SH-SY5Y (cell line): ENCODE results near the gene IGLL5.

Experiments used
- GATA2 ChIP-seq: IDR thresholded peaks from 2 replicates; pipeline ENCODE4 v1.6.1; 2011; ENCODE audit warnings: mild to moderate bottlenecking, low read depth, low read length
- GATA3 ChIP-seq: IDR thresholded peaks from 2 replicates; pipeline ENCODE4 v1.6.1; 2011; ENCODE audit warnings: low read depth, mild to moderate bottlenecking, low read length, moderate library complexity

The IGLL5 gene

GRCh38 chr22:22922954-22923319 lies 35.3 kb downstream of the IGLL5 start:
- TF ChIP-seq GATA2 (no peak), GATA3 (no peak)

- TF ChIP-seq GATA3 (no peak), GATA2 (no peak)
Measured at GRCh38 chr22:22923379-22923778, 35.8 kb downstream of the IGLL5 start.

GRCh38 chr22:22923930-22924329 lies 36.3 kb downstream of the IGLL5 start:
- TF ChIP-seq GATA3 = no peak
- TF ChIP-seq GATA2 = no peak

GRCh38 chr22:22924369-22925145 lies 36.9 kb downstream of the IGLL5 start:
- TF ChIP-seq GATA3 (no peak), GATA2 (no peak)

GRCh38 chr22:22925146-22925804 lies 37.7 kb downstream of the IGLL5 start:
- TF ChIP-seq GATA2 = no peak
- no peak for TF ChIP-seq GATA3

GRCh38 chr22:22925805-22926369 lies 38.3 kb downstream of the IGLL5 start:
- TF ChIP-seq GATA2 (no peak), GATA3 (no peak)

DNA sequence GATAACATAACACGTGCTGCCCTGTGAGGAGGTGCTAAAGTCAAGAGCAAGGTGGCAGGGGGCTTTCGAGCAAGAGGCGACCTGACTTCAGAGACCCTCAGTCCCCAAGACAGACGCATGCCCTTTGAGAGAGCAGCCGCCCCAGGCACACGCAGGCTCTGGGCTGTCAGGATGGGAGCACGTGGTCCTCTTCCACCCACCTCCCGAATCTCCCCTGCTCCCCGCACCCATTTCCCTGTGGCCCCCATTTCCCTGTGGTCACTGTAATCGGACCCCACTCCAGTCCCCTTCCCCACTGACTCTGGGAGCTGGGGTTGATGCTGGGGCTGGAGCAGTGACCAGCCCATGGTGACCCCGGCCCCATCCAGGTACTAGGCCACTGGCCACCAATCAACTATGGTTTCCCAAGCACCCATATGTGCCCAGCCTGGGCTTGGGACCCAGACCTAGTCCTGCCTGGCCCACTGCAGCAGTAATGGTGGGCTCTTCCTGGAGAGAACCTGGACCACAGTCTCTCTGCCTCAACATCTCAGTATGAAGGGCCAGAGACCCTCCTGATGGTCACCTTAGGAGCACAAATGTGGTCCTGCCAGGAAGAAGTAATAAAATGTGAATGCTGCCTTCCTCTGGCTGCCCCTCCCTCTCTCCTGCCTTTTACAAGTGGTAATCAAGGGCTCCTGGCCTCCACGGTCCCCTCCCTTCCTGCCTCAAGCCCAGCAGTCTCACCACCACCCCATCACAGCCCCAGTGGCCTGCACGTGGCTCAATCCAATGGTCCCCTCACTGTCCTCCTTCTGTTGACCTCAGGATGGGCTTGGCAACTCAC lies 39.0 kb downstream of the IGLL5 start:
- TF ChIP-seq GATA2 (no peak), GATA3 (no peak)

- TF ChIP-seq GATA3 (no peak), GATA2 (no peak)
Measured at GRCh38 chr22:22927196-22927887, 39.7 kb downstream of the IGLL5 start.

DNA sequence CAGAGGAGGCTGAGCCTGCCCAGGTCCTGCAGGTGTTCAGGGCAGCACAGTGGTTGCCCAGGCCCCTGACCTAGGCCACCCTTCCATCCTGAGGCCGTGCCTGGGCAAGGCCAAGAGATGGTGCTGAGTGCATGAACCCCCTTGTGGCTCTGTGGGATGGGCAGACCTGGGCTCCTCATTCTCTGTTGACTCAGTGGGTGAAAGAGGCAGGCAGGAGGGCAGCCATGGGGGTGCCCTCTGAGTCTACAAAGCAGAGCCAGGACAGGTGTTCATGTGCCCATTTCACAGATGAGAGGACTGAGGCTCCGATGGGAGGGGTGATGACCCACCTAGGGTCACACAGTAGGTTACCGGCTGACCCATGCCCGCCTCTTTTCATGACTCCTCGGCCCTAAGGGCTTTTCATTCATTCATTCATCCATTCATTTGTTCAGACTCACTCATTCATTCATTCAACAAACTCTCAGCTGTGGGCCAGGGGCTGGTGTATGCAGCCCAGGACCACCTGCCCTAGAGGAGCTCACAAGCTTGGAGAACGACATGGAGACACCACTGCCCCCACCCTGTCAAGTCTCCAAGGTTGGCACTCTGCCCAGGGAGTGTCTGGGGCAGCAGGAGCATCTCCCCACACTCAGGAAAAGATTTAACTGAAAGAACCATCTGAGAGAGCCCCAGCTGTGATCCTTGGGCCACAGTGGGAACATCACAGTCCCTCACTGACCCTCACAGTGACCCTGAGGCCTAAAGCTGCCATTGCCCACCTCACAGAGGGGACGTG lies 40.5 kb downstream of the IGLL5 start:
- TF ChIP-seq GATA3 (no peak), GATA2 (no peak)

DNA sequence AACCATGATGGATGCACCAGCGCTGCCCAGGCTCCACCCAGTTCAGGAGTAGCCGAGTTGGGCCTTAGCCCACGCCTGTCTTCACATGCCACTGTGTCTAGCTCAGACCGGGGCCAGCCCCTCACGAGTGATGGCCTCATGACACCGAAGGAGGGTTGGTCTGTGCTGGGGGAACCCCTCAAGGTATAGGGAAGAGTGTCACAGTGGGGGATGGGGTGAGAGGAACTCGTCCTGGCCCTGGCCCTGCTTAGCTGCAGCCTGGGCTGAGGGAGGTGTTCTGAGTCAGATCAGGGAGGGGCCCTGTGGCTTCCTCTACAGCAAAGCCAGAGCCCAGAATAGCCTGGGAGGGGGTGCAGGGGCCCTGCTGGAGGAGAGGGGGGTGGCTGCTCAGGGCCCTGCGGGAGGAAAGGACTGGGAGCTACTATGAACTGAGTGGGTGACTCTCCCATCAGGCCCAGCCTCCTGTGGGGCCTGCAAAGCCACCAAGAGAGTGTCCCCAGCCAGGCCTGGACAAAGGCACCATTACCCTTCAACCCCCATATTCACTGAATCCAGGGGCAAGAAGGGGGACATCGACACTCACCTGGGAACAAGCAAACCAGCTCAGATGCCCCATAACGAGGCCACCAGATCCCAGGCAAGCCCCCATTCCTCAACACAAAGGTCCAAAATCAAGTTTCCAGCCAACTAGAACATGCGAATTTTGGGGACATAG lies 41.2 kb downstream of the IGLL5 start:
- no peak for TF ChIP-seq GATA2
- no peak for TF ChIP-seq GATA3

- no peak for TF ChIP-seq GATA3
- TF ChIP-seq GATA2 = no peak
Measured at GRCh38 chr22:22929381-22930221, 42.0 kb downstream of the IGLL5 start.

DNA sequence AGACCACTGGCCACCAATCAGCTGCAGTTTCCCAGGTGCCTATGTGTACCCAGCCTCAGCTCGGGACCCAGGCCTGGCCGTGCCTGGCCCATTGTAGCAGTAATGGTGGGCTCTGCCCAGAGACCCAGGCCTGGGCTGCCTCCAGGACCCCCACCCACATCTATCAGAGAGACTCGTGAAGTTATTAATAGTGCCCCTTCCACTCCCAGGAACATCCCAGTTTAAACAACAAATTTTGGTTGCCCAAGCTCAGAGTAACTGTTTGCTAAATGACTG lies 42.5 kb downstream of the IGLL5 start:
- TF ChIP-seq GATA3 (no peak), GATA2 (no peak)
